Sigmoid colon (tissue), 4 donors: Measurements from ENCODE around the gene THRB.

Experiments used
- CTCF ChIP-seq, 4 experiments: fragments of 450-650 bp in 3 of 4; fragments of 200-600 bp in 1 of 4; IDR thresholded peaks; one replicate each; pipeline ENCODE4 v1.5.1; 2016 to 2019; ENCODE audit warnings: antibody characterized with exemption in 4 of 4, mild to moderate bottlenecking in 3 of 4, moderate library complexity in 2 of 4
- EP300 ChIP-seq, 4 donors: sonication (generic); formaldehyde crosslinking; IDR thresholded peaks; one replicate each; pipeline ENCODE4 v1.6.1; 2017; ENCODE audit warnings: antibody characterized with exemption in 4 of 4
- POLR2A ChIP-seq, 2 donors: fragments of 450-650 bp; IDR thresholded peaks; one replicate each; pipeline ENCODE4 v1.6.1; 2016; ENCODE audit warnings: antibody characterized with exemption in 2 of 2, mild to moderate bottlenecking in 2 of 2, moderate library complexity in 2 of 2

GRCh38 chr3:24520101-24520495 lies 25.4 kb upstream of the THRB start:
- TF ChIP-seq POLR2A (IDR thresholded peaks at IDR 0.05) (no peak), CTCF (IDR thresholded peaks at IDR 0.05) (no peak), EP300 (IDR thresholded peaks at IDR 0.05) (no peak)
